ENCODE measurements around the gene RAB25. TPM values are rescaled to one million over a fixed set of nuclear protein-coding genes. Genes with fewer than 3 reads are reported as not detected.
A peak's percentile ranks its signal among the peaks of the same experiment; 100 is the strongest.

RAB25 gene
- total RNA-seq, 1 donor from 2014 or later, result not detected

GRCh38 chr1:156096640-156097391 lies 35.9 kb downstream of the RAB25 start:
- ATAC-seq (peak; percentile 97), DNase-seq (ENCODE audit: low spot score) (peak; percentile 95)
- intact Hi-C loops (cut with DNase I), result loop anchor here (1.0 kb wide), 1 partner anchor 33 kb away; no protein-coding TSS in a partner anchor

- ATAC-seq (peak; percentile 0), DNase-seq (ENCODE audit: low spot score) (no peak)
- intact Hi-C loops (cut with DNase I), result no loop called here
These were observed 36.7 kb downstream of the RAB25 start for GRCh38 chr1:156097499-156098178.

GRCh38 chr1:156098784-156099183 lies 37.8 kb downstream of the RAB25 start:
- DNase-seq (ENCODE audit: low spot score), result no peak
- no peak for ATAC-seq
- intact Hi-C loops (cut with DNase I), result no loop called here

- no peak for ATAC-seq
- no peak for DNase-seq (ENCODE audit: low spot score)
- intact Hi-C loops (cut with DNase I), result no loop called here
These were observed 38.3 kb downstream of the RAB25 start for GRCh38 chr1:156099282-156099681.

- ATAC-seq, result no peak
- intact Hi-C loops (cut with DNase I), result no loop called here
- no peak for DNase-seq (ENCODE audit: low spot score)
These were observed 39.4 kb downstream of the RAB25 start for GRCh38 chr1:156100205-156100995.

GRCh38 chr1:156101880-156102279 lies 40.9 kb downstream of the RAB25 start:
- ATAC-seq (no peak), DNase-seq (ENCODE audit: low spot score) (no peak)
- intact Hi-C loops (cut with DNase I), result no loop called here

GRCh38 chr1:156102633-156103511 lies 41.9 kb downstream of the RAB25 start:
- no peak for DNase-seq (ENCODE audit: low spot score)
- intact Hi-C loops (cut with DNase I), result no loop called here
- ATAC-seq, result no peak

GRCh38 chr1:156103521-156103947 lies 42.6 kb downstream of the RAB25 start:
- ATAC-seq, result no peak
- intact Hi-C loops (cut with DNase I), result no loop called here
- DNase-seq (ENCODE audit: low spot score), result peak; percentile 73

- intact Hi-C loops (cut with DNase I), result no loop called here
- DNase-seq (ENCODE audit: low spot score), result peak; percentile 86
These were observed 43.3 kb downstream of the RAB25 start for GRCh38 chr1:156104065-156104810.

GRCh38 chr1:156104861-156105832 lies 44.2 kb downstream of the RAB25 start:
- intact Hi-C loops (cut with DNase I), result no loop called here
- no peak for DNase-seq (ENCODE audit: low spot score)
- ATAC-seq, result peak; percentile 1

More at GRCh38 chr1:156104065-156104810, 43.3 kb downstream of the RAB25 start:
- ATAC-seq, result peak; percentile 69

- intact Hi-C loops (cut with DNase I), result no loop called here
- ATAC-seq, result peak; percentile 2
- no peak for DNase-seq (ENCODE audit: low spot score)
These were observed 45.9 kb downstream of the RAB25 start for GRCh38 chr1:156106624-156107488.

GRCh38 chr1:156108057-156108456 lies 47.1 kb downstream of the RAB25 start:
- ATAC-seq, result no peak
- DNase-seq (ENCODE audit: low spot score), result no peak
- intact Hi-C loops (cut with DNase I), result no loop called here

GRCh38 chr1:156108664-156109241 lies 47.8 kb downstream of the RAB25 start:
- intact Hi-C loops (cut with DNase I), result no loop called here
- DNase-seq (ENCODE audit: low spot score) (no peak), ATAC-seq (no peak)

GRCh38 chr1:156110252-156110651 lies 49.3 kb downstream of the RAB25 start:
- intact Hi-C loops (cut with DNase I), result no loop called here
- DNase-seq (ENCODE audit: low spot score) (no peak), ATAC-seq (no peak)

- intact Hi-C loops (cut with DNase I), result no loop called here
- ATAC-seq, result no peak
- DNase-seq (ENCODE audit: low spot score), result no peak
These were observed 50.5 kb downstream of the RAB25 start for GRCh38 chr1:156111355-156111962.

Data from sciatic nerve (tissue), 2 donors.